Right renal cortex interstitium (tissue), 3 donors: ENCODE data around the gene ATXN7. TPM values are rescaled to one million over a fixed set of nuclear protein-coding genes. Genes with fewer than 3 reads are reported as not detected.

Source experiments
- DNase-seq, 3 donors: peaks; one replicate each; pipeline ENCODE4 v3.0.0-alpha.2; 2013; ENCODE audit warnings: low read depth in 3 of 3, low spot score in 2 of 3
- polyA plus RNA-seq, 3 donors: library from polyadenylated mRNA; unstranded; fragments of 120-200 nt; gene quantifications; one replicate each; pipeline ENCODE4 v1.2.1, GENCODE V29; 2013; ENCODE audit not compliant: insufficient read length in 3 of 3

ATXN7 gene
- polyA plus RNA-seq, 3 donors, result 14.5 to 16.2 (median 14.9) TPM

DNA sequence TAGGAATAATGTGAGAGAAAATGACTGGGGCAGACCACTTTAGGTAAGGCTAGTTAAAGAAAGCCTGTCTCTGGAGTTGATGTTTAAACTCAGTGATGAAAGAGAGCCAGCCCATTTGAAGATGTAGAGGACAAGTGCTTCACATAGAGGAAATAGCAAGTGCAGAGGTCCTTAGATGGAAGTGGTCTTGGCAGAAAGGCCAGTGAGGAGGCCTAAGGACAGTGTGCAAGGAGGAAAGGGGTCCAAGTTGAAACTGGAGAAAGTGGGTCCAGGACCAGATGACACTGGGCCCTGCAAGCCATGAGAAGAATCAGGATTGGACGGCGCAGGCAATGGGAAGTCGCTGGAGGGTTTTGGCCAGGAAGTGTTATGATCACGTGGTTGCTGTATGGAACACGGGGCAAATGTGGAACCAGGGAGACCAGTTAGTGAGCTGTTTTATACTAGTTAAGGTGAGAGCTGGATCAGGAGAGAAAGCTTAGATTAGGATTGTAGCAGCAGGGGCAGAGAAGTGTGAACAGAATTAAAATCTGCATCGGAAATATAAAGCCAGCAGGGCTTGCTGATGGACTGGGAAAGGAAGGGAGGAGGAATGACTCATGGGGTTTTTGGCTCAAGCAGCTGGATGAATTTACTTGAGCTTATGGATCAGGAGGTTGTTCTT lies 96.5 kb downstream of the ATXN7 start:
- no peak for DNase-seq

DNA sequence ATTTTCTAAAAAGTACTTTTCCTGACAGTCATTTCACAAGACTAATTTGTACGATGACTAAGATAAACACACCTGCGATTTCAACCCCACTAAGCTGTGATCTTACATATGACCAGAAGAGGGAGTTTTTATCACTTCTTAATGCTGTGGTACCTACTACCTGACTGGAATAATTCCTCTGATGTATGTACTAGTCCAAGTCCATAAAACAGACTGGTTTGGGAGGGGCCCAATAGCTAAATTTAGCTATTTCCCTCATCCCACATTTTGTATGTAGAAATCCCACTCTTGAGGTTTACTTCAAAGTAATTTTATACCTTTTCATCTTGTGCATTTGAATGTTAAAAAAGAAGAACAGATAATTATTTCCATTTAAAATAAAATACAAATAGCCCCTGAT lies 98.2 kb downstream of the ATXN7 start:
- no peak for DNase-seq

DNA sequence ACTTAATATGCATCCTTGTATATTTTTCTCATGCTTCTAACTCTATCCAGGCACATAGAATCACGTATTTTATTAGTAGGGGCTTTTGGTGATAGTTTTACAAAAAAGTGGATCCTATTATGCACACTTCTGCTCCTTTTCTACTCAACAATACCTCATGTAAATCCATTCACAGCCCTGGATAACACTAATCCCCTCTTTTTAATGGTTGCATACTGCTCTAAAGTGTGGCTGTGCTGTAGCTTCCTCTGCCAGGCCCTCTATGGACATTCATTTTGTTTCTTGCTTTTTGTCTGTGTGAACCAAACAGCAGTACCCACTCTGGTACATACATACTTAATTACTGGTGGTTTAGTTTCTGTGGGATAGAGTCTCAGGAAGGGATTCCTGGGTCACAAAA lies 99.8 kb downstream of the ATXN7 start:
- DNase-seq, result no peak

DNA sequence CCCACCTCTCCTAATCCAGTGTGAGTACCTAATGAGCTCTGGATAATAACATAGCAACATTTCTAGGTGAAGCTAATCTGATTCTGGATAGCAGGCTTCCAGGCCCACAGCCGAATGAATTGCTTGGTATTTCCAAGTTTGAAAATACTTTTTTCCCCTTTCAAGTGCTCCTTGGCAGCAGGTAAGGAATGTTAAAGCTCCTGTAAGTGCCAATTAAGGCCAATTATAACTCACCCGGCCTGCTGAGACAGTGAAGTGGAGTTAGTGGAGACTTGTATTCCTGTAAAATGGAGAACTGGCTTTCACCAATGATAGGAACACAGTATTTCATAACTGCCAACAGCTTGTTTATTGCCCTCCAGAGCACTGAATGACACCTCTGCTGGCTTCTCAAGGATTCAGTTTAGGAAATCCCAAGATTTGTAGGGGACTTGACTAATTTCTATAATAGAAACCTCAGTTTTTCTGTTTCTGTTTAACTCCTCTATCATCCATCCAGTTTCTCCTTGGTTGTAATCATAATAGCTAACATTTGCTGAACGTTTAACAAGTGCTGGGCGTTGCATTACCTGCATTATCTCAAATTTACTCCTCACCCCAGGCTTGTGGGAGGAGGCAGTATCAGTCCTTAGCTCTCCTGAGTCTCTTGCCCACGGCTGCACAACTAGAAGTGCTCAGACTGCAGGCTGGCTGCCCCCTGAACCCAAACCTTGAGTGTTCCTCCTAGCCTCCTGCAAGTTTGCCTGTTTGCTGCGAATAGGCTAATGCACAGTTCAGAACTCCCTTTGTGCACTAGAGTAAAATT lies 101.2 kb downstream of the ATXN7 start:
- no peak for DNase-seq

DNA sequence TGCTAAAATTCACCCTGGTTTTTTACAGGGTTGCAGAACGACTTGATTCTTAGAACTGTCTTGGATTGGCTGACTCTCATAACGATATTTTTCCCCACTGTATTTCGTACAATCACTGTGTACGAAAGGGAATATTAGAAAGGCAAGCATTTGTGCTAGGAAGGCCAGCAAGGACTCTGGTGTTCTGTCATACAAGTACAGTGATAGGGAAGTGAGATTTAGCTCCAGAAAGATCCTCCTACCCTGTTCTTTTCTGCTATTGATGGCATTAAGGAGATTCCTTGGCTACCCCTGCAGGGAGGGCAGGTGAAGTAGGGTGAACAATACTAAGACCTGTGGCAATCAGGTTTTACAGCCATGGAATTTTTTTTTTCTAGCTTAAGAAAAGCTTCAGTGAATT lies 102.3 kb downstream of the ATXN7 start:
- DNase-seq, result no peak

DNA sequence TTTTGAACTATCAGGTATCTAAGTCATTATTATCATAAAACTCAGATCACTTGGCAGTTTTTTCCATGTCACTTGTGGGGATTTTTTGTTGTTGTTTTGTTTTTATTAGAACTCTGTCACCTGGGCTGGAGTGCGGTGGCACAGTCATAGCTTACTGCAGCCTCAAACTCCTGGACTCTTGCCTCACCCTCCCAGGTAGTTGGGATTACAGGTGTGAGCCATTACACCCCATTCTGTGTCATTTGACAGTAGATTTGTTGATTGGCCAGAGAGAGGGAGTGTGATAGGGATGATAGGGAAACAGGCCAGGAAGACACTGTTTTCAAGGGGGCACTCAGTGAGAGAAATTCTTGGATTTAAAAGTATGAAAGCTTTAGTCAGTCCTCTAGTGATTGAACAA lies 103.2 kb downstream of the ATXN7 start:
- DNase-seq, result no peak

DNA sequence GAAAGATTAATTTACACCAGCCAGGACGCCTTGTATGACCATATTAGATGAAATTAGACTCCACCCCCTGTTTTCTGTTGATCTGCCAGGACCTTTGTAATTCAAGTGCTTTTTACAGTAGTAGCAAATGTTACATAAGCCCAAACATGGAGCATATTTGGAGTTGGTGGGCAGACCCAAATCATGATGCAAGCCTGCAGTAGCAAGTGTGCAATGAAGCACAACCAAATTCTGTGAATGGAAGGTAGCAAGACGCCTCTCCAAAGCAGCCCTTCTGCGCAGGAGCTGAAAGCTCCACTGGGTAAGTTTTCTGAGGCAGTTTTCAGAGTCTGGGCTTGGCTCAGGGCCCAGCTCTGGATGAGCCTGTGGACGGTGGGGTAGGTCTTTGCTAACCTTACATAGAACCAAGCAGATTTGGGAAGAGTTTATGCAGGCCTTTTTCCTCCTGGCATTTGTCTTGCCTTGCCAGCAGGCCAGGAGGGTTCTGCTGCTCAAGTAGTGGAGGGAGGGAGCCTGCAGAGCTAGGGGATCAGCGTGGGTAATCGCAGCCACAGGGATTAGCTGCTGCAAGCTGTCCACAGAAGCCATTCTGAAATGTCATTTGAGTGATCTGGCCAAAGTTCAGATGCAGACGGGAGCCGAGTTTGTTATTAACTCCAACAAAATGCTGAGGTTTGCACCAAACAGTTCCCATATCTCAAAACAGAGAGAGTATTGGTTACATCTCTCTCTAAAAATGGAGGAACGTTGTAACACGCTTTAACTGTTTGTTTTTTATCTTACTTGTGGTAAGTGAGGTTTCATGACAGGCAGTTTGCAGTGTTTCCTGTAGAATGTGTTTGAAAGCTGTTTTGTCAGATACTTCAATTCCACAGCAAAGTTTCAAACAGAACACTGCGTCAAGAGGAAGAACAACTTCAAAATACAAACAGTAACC lies 104.3 kb downstream of the ATXN7 start:
- DNase-seq, result no peak

DNA sequence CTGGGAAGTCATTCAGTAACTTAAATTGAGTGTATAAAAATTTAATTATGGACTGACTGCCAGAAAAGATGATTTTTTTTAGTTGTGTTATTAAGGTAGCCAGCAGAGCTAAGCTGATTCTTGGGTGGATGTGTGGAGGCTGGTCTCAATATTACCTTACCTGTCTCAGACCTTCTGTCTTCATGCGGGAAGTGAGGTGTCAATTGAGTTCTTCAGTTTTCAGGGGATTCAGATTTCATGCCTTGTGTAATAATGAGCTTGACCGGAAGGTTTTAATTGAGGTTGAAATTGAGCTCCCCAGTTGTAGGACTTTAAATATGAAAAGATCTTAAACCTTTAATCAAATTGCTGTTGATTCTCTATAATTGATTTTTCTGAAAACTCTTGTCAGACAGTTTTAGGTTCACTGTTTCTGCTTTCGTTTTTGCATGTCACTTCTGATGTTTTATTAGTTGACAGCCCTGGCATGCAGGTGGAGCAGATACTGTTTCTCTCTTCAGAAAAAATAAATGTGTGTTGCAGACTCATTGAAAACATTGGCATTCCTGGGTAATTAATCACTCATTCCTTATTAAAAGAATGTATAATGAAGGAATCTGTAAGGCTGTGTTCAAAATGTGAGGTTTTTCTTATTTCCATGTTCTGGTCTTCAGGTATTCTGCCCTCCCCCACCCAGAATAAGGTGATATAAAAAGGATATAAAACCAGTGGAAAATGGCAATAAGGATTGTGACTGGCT lies 105.1 kb downstream of the ATXN7 start:
- DNase-seq, result no peak

DNA sequence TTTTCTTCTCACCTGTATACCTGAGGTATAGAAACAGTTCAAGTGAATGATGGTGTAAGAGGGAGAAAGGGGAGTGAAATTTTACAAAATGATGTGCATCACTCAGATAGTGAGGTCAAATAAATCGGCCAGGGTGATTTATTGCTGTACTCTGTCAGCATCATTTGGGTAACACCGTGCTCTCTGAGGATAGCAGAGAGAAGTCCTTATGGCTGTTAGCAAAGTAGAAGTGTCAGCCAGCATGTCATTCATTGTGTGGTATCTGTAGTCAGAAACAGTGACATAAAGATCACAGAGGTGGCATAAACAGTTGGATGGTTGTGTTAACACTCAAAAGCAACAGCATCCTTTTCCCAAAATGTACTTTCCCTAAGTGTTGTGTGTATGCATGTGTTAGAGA lies 106.2 kb downstream of the ATXN7 start:
- no peak for DNase-seq

DNA sequence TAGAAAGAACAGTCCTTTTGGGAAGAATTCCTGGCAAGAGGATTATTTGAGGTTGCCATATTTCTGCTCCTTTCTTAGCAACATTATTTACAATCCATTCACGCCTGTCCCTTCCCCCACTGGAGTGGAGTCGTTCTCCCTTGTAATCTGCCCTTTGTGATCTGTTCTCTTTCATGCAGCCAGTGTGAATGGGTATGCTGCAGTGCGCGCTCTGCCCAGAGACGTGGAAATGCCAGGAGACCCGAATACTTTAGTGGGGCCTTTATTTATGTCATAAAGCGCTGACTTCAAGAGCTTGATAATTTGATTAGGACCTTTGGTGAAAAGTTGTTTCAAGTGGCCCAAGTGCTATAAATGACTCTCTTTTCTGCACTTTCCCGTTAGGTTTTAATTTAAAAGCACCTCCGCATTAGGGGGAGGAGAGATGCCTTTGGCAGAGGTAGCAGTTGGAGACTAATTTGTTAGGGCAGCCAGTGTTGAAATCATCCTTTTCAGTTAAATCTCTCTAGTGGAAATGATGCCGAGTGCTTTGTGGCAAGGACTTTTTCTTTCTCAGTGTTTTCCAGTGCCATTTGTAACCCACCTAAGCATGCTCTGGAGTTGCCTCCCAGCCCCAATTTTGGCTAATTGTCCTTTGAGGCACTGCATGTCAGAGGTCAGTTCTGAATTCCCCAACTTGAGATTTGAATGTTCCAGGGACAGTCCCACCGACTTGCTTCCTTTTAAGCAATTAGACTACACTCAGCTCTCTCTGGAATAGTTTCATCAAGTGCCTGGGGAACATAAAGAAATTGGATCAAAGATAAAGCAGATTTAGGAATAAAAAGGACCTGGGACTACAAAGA lies 107.2 kb downstream of the ATXN7 start:
- DNase-seq, result no peak

DNA sequence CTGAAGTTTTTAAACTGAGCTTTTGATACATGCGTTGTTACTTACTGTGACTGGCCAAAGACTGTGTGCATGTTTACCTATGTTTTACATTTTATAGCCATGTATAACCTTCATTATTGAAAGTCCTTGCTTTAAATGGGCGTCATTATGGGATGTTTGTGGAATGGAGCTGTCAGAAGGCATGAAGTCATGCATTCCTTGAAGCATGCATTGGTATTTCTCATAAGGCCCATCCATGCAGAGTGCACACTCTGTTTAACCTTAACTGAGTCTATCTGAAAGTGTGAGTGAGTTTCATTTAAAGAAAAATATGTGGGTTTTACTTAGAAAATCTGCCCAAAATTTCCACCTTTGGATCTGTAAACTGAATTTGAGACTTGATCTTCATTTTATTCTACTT lies 108.5 kb downstream of the ATXN7 start:
- DNase-seq, result no peak

DNA sequence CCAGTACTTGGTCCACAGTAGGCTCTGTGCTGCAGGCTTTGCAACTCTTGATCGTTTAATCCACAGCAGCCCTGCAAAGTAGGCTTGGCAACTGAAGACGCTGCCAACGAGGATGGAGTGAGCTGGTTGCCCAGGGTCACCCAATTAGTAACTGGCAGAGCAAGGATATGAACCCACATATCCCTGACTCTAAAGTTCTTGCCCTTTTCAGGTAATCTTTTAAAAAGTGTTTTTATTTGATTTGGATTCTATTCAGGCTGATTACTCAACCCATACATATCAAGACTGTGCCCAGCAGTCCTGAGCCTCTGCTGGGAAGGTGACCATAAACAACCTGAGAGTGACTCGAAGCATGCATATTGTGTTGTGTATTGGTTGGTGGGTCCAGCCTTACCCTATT lies 109.3 kb downstream of the ATXN7 start:
- DNase-seq, result no peak

DNA sequence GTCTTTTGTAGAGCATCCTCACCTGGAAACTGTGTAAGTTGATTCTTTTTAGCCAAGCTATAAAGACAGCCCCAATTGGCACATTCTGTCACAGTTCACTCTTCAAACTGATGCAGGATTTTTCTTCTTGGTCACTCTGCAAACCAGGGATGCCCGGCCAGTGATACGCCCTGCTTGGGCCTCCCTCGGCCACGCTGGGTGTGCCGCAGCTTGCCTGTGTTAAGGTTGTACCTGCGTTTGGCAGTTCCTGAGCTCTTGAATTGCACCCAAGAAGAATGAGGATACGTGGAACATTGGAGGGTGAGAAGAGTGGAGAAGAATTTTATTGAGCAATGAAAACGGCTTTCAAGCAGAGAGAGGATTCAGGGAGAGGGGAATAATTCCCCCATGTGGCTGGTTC lies 109.7 kb downstream of the ATXN7 start:
- DNase-seq, result no peak

DNA sequence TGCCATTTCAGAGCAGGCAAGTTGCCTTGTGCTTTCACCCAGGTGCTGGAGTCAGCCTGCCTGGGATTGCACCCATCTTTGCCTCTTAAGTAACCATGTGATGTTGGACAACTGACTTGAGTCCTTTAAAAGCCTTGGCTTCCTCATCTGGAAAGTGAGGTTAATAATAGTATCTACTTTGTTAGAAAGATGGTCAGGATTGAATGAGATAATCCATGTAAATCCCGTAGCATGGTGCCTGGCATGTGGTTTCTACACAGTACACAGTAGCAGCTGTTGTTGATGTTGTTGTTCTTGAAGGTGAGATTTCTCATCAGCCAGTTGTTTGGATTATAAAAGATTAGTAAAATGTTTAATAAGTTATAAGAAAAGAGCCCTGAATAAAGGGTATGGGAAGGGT lies 110.8 kb downstream of the ATXN7 start:
- no peak for DNase-seq

DNA sequence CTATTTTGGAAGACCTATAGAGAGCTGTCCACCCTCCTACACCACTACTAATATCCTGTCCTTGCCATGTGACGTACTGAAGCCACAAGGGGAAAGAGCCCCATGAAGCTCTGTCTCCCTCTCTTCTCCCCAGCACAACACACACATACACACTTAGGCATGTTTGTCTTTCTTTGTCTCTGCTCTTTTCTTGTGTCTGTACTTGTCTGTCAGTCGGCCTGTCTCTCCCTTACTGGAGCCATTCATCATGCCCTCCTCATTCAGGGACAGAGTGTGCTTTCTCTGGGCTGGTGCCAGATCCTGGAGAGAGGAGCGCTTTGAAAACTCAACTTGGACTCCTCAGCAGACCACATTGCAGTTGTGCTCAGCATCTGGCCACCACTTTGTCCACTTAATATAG lies 112.1 kb downstream of the ATXN7 start:
- no peak for DNase-seq

DNA sequence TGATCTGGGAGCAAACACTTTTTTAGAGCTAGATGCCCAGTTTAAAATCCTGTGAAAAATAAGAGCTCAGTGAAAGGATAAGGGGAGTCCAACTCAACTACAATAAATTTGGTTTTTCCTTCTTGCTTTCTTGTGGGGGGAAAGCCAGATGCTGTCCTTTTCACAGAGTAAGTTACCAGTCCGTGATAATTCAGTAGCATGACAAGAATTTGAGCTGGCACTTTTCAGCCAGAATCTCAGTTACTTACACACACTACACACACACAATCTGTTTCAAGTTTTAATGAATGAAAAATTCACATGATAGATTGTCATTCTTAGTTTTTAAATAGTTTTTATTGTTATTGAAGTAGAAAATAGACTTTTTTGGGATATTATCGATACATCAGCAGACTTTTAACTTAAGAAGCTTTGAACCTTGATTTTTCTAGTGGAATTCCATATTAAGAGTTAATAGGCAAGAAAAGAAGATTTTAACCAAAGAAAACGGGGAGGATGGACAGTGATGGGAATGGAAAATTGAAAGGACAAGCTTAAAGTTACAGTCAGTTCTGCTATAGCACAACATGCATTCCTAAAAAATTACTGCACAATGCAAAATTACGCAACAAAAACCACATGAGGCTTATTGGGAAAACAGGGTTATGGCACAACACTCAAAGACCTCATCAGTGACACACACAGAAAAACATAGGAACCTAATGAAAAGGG lies 112.6 kb downstream of the ATXN7 start:
- DNase-seq, result no peak

DNA sequence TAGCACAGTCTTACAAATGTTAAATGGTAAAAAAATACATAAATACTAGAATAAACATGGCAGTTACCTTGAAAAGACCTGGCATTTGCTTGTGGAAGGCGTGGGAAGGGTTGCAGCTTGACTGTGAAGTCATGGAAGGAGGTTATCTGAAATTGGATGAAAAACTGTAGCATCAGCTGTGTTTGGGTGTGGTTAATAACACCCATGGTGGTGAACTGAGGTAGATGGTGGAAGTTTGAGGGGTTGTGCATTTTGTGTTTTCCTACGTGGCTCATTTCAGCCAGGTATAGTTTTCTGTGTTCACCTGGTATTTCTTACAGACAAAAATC lies 113.2 kb downstream of the ATXN7 start:
- no peak for DNase-seq

DNA sequence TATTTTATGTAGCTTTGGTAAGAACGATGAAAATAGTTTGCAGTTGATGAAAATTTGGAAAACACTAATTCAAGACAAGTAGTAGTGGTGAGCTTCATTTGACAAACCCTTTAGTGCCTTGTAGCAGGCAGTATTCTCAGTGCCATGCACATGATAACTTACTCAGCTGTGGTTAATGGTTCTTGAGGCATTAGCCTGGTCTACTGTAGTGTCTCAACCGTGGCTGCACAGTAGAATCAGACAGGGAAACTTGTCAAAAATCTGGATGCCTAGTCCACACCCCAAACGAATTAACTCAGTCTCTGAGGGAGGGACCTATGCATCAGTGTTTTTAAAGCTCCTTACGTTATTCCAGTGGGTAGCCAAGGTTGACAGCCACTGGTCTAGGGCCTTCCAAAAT lies 114.2 kb downstream of the ATXN7 start:
- no peak for DNase-seq
